ENCODE measurements around the gene KLK1. TPM values are rescaled to one million over a fixed set of nuclear protein-coding genes. Genes with fewer than 3 reads are reported as not detected.

The KLK1 gene
- total and polyA plus RNA-seq, 12 donors: 1.1 to 26.5 (median 2.4) TPM; not detected in 3

DNA sequence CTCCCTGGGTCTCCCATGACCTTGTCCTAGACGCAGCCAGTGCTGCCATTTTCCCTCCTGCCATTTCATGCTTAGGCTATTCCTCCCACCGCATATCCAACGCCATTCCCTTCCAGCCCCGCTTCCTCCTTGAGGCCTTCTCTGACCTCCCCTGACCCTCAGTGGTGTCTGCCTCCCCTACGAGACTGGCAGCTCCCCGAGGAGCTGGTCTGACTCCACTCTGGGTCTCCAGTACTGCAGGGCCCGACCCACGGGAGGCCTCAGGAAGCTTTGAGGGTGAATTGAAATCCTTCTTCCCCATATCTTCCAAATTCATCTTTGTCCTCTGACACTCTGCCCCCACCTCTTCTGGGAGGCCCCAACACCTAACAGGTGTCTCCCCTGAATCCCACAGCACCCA is 9.1 kb upstream of the KLK1 start:
- 90 to 95% (median 91%) methylated on average over 8 of the region's 8 CpGs for WGBS, 4 donors
- H3K4me3 ChIP-seq: no peak overlapping the region
- no peak for TF ChIP-seq POLR2A (IDR thresholded peaks at IDR 0.05)
- H3K27me3 ChIP-seq: no peaks in the 10 kb centered on the region
- H3K36me3 ChIP-seq (replicated peaks in 1 of 2): no peaks in the 10 kb centered on the region
- peak overlapping the region in 1 of 5 donors; percentile 32 for H3K27ac ChIP-seq
- H3K4me1 ChIP-seq (replicated peaks in 1 of 2): peaks cover 6 to 16% of the 10 kb centered on the region in 2 donors
- no peaks in the 10 kb centered on the region for H3K9me3 ChIP-seq (replicated peaks in 1 of 3)
- intact Hi-C loops (cut with DNase I): no loop called here
- no peak for DNase-seq

DNA sequence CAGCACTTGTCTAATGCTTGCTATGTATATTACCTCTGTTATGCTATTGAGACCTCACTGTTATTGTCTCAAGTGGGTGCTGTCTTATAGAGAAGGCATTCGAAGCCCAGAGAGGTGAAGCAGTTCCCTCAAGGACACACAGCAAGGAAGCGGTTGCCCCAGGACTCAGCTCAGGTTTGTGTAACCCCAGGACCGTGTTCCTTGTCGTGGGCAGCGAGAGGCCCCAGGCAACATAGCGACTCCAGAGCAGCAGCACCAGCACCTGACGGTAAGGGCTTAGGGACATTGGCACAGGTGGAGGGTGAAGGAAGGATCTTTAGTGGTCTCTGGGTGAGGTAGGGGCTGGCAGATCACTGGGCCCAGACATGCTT is 7.4 kb upstream of the KLK1 start:
- H3K4me1 ChIP-seq (replicated peaks in 1 of 2): peaks cover 6 to 16% of the 10 kb centered on the region in 2 donors
- H3K36me3 ChIP-seq (replicated peaks in 1 of 2): no peaks in the 10 kb centered on the region
- WGBS, 4 donors: 76 to 85% (median 80%) methylated on average over 3 to 7 of the region's 7 CpGs
- TF ChIP-seq, protein P1, sequence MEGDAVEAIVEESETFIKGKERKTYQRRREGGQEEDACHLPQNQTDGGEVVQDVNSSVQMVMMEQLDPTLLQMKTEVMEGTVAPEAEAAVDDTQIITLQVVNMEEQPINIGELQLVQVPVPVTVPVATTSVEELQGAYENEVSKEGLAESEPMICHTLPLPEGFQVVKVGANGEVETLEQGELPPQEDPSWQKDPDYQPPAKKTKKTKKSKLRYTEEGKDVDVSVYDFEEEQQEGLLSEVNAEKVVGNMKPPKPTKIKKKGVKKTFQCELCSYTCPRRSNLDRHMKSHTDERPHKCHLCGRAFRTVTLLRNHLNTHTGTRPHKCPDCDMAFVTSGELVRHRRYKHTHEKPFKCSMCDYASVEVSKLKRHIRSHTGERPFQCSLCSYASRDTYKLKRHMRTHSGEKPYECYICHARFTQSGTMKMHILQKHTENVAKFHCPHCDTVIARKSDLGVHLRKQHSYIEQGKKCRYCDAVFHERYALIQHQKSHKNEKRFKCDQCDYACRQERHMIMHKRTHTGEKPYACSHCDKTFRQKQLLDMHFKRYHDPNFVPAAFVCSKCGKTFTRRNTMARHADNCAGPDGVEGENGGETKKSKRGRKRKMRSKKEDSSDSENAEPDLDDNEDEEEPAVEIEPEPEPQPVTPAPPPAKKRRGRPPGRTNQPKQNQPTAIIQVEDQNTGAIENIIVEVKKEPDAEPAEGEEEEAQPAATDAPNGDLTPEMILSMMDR (IDR thresholded peaks at IDR 0.05): no peak
- no peak for TF ChIP-seq POLR2A (IDR thresholded peaks at IDR 0.05)
- peak overlapping the region in 1 of 5 donors; percentile 77 for H3K27ac ChIP-seq
- H3K4me3 ChIP-seq: no peak overlapping the region
- intact Hi-C loops (cut with DNase I): no loop called here
- H3K27me3 ChIP-seq: no peaks in the 10 kb centered on the region
- H3K9me3 ChIP-seq (replicated peaks in 1 of 3): no peaks in the 10 kb centered on the region
- DNase-seq: no peak

DNA sequence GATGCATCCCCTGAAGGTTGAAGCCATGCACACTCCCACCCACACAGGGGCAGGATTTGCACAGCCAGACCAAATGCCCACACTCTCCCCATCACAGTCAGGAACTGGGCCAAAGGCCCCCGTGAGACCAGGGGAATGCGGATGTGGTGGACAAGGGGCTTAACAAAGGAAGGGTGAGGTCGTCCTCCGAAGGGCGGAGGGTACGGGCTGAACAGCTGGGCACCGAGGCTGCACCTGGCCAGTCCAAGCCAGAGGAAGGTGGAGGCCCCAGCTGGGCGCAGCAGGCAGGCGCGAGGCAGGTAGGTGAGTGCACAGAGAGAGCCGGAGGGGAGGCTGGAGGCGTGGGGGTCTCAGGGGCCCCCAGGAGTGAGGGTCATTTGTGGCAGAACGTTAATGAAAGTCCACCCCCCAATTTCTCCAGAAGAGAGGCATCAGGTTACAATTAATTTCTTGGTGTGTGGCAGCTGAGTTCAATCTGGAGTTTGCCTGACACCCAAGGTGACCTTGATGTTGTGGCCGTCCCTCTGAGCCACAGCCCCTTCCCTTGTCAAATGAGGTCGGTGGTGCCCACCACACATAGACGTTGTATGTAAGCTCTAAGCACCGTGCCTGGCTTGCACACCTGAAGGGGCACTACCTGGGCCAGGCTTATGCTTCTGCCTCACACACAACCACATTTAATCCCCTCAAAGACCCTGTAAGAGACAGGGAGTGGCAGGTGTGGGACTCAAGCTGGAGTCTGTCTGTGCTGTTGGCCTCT is 6.9 kb upstream of the KLK1 start:
- Histone ChIP-seq H3K27ac (peak overlapping the region in 2 of 5 donors; percentile 36 to 77), H3K4me3 (no peak overlapping the region), H3K4me1 (replicated peaks in 1 of 2) (peaks cover 6 to 13% of the 10 kb centered on the region in 2 donors), H3K9me3 (replicated peaks in 1 of 3) (no peaks in the 10 kb centered on the region), H3K27me3 (no peaks in the 10 kb centered on the region), H3K36me3 (replicated peaks in 1 of 2) (no peaks in the 10 kb centered on the region)
- DNase-seq: no peak
- intact Hi-C loops (cut with DNase I): no loop called here
- WGBS, 4 donors: 60 to 65% (median 64%) methylated on average over 14 to 17 of the region's 17 CpGs
- TF ChIP-seq POLR2A (IDR thresholded peaks at IDR 0.05): no peak
- TF ChIP-seq, protein P1 (IDR thresholded peaks at IDR 0.05): no peak

GRCh38 chr19:50829801-50830200 is 6.2 kb upstream of the KLK1 start:
- TF ChIP-seq POLR2A (IDR thresholded peaks at IDR 0.05): peak in 1 of 2 donors; percentile 23
- TF ChIP-seq, protein P1 (IDR thresholded peaks at IDR 0.05): no peak
- Histone ChIP-seq H3K9me3 (replicated peaks in 1 of 3) (no peaks in the 10 kb centered on the region), H3K4me1 (replicated peaks in 1 of 2) (peaks cover 6 to 7% of the 10 kb centered on the region in 2 donors), H3K27me3 (no peaks in the 10 kb centered on the region), H3K36me3 (replicated peaks in 1 of 2) (no peaks in the 10 kb centered on the region), H3K27ac (peak overlapping the region in 2 of 5 donors; percentile 36 to 77), H3K4me3 (no peak overlapping the region)
- DNase-seq: peak; percentile 56 to 88 (median 84)
- WGBS, 4 donors: 41 to 47% (median 42%) methylated on average over 5 of the region's 5 CpGs
- intact Hi-C loops (cut with DNase I): no loop called here

DNA sequence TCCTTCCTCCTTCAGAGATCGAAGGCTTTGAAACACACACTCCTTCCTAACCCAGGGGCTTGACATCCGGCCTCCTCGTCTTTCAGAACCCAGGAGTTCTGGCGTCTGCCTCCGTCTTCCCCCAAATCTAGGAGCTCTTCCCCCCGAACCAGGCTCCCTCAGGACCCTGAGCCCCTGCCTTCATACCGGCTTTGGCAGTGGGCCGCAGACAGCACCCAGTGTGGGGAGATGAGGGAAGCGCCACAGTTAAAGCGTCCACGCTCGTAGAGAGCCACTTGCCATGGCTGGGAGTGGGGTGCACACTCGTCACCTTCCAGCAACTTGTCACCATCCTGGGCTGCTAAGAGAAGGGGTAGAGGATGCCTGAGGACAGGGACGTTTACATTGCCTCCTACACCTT is 3.9 kb upstream of the KLK1 start:
- intact Hi-C loops (cut with DNase I): no loop called here
- Histone ChIP-seq H3K4me1 (replicated peaks in 1 of 2) (peaks cover 6 to 7% of the 10 kb centered on the region in 2 donors), H3K27me3 (peaks cover 5% of the 10 kb centered on the region)

More for the DNA sequence above, 3.9 kb upstream of the KLK1 start:
- 85 to 90% (median 89%) methylated on average over 14 of the region's 14 CpGs for WGBS, 4 donors
- DNase-seq: no peak
- no peak overlapping the region for H3K4me3 ChIP-seq
- H3K36me3 ChIP-seq (replicated peaks in 1 of 2): no peaks in the 10 kb centered on the region
- TF ChIP-seq, protein P1 (IDR thresholded peaks at IDR 0.05): no peak
- TF ChIP-seq POLR2A (IDR thresholded peaks at IDR 0.05): no peak
- no peak overlapping the region for H3K27ac ChIP-seq
- H3K9me3 ChIP-seq (replicated peaks in 1 of 3): no peaks in the 10 kb centered on the region

Data from adrenal gland (tissue), 12 donors.